Keratinocyte (primary cell): Measurements from ENCODE around the gene DDIAS. TPM values are rescaled to one million over a fixed set of nuclear protein-coding genes. Genes with fewer than 3 reads are reported as not detected.

Source experiments
- DNase-seq: peaks from one replicate; pipeline ENCODE4 v3.0.0-alpha.2; 2011; ENCODE audit warnings: low read depth, missing footprints, low spot score
- FAIRE-seq: peaks from 2 replicates; lab custom pipeline; 2011; peaks lifted over from hg19 to GRCh38; lab: Jason Lieb, UNC
- H2AFZ ChIP-seq: 2 replicates; pipeline ENCODE4 v1.6.0; 2012; ENCODE audit warnings: low read length, control low read depth, inconsistent platforms; ENCODE audit not compliant: control insufficient read depth
- H3K27ac ChIP-seq: 2 replicates; pipeline ENCODE4 v1.5.1; 2011; ENCODE audit warnings: low read length; ENCODE audit not compliant: control insufficient read depth, insufficient read depth
- H3K27me3 ChIP-seq: 3 replicates; pipeline ENCODE4 v1.6.0; 2011; ENCODE audit warnings: low read length; ENCODE audit not compliant: control insufficient read depth, insufficient read depth; ENCODE audit errors: extremely low read depth
- H3K36me3 ChIP-seq, 2 experiments: 2 replicates in 1 of 2; 3 replicates in 1 of 2; pipeline ENCODE4 v1.5.1; 2011; ENCODE audit warnings: low read length in 2 of 2, mild to moderate bottlenecking in 1 of 2; ENCODE audit not compliant: control insufficient read depth in 2 of 2, insufficient read depth in 2 of 2; ENCODE audit errors: extremely low read depth in 1 of 2
- H3K4me1 ChIP-seq: 3 replicates; pipeline ENCODE4 v1.5.1; 2011; ENCODE audit warnings: low read length; ENCODE audit not compliant: control insufficient read depth, insufficient read depth; ENCODE audit errors: extremely low read depth
- H3K4me2 ChIP-seq: 3 replicates; pipeline ENCODE4 v1.6.0; 2011; ENCODE audit warnings: low read depth, low read length; ENCODE audit not compliant: control insufficient read depth, insufficient read depth; ENCODE audit errors: extremely low read depth
- H3K4me3 ChIP-seq, 3 experiments: fragments of 200-600 bp in 1 of 3; sonication (generic) in 1 of 3; 2 replicates in 2 of 3; 3 replicates in 1 of 3; pipeline ENCODE4 v1.5.1; 2011 to 2016; ENCODE audit warnings: low read length in 3 of 3, mild to moderate bottlenecking in 3 of 3, control low read depth in 2 of 3, inconsistent platforms in 1 of 3, low read depth in 1 of 3, mixed read lengths in 1 of 3, mixed run types in 1 of 3, moderate library complexity in 1 of 3; ENCODE audit not compliant: control insufficient read depth in 2 of 3, insufficient read depth in 2 of 3; ENCODE audit errors: extremely low read depth in 1 of 3
- H3K79me2 ChIP-seq: 2 replicates; pipeline ENCODE4 v1.6.0; 2012; ENCODE audit warnings: low read length; ENCODE audit not compliant: control insufficient read depth, insufficient read depth
- H3K9ac ChIP-seq: 3 replicates; pipeline ENCODE4 v1.6.0; 2011; ENCODE audit warnings: low read length; ENCODE audit not compliant: control insufficient read depth, insufficient read depth; ENCODE audit errors: extremely low read depth
- H3K9me1 ChIP-seq: 3 replicates; pipeline ENCODE4 v1.6.0; 2011; ENCODE audit warnings: low read length; ENCODE audit not compliant: control insufficient read depth, insufficient read depth; ENCODE audit errors: extremely low read depth
- H3K9me3 ChIP-seq: 2 replicates; pipeline ENCODE4 v1.5.1; 2012; ENCODE audit warnings: low read depth, low read length; ENCODE audit not compliant: control insufficient read depth
- H4K20me1 ChIP-seq: 3 replicates; pipeline ENCODE4 v1.6.0; 2011; ENCODE audit warnings: low read length; ENCODE audit not compliant: control insufficient read depth, insufficient read depth; ENCODE audit errors: extremely low read depth
- CTCF ChIP-seq, 3 experiments: IDR thresholded peaks in 1 of 3; conservative IDR thresholded peaks in 1 of 3; optimal IDR thresholded peaks in 1 of 3; 2 replicates in 2 of 3; 3 replicates in 1 of 3; pipeline versions ENCODE3 to v1.5.1; 2011; ENCODE audit warnings: low read length in 3 of 3, mild to moderate bottlenecking in 3 of 3, moderate library complexity in 2 of 3, control low read depth in 1 of 3, inconsistent platforms in 1 of 3; ENCODE audit not compliant: insufficient read depth in 2 of 3; ENCODE audit errors: extremely low read depth in 1 of 3
- EZH2 ChIP-seq: IDR thresholded peaks from one replicate; pipeline ENCODE4 v1.6.1; 2012; ENCODE audit warnings: inconsistent platforms, mild to moderate bottlenecking, low read length, moderate library complexity
- dilution Hi-C: fragments of 300-500 bp; cut with MboI; formaldehyde crosslinking; loops from one replicate; pipeline ENCODE4 v1.7.0; 2020; ENCODE audit warnings: low sequenced_read_pairs; ENCODE audit not compliant: extremely low pct_ligation_motif_present
- polyA plus RNA-seq, 5 experiments: library from polyadenylated mRNA; depleted of rRNA in 3 of 5; stranded (reverse) in 3 of 5; stranded (forward) in 1 of 5; unstranded in 1 of 5; fragments of >200 nt; gene quantifications; 1 replicate in 1 of 5; 2 replicates in 3 of 5; 3 replicates in 1 of 5; pipeline versions ENCODE4 v1.2.1 to v1.2.3, GENCODE V29; 2011 to 2012; ENCODE audit warnings: missing spikeins in 2 of 5, low read depth in 1 of 5, low replicate concordance in 1 of 5

DDIAS gene
- polyA plus RNA-seq, 1 donor (not counting 4 experiments of a cell fraction or from before 2014, with no cell fraction given) = 8.7 TPM

- Histone ChIP-seq H4K20me1 (no peaks in the 10 kb centered on the region), H3K4me3 (no peak overlapping the region), H3K9me3 (no peaks in the 10 kb centered on the region), H3K4me2 (no peak overlapping the region), H3K9ac (no peak overlapping the region), H3K79me2 (no peaks in the 10 kb centered on the region), H3K4me1 (no peaks in the 10 kb centered on the region), H3K36me3 (no peaks in the 10 kb centered on the region), H3K27ac (no peak overlapping the region), H3K9me1 (no peaks in the 10 kb centered on the region), H3K27me3 (no peaks in the 10 kb centered on the region), H2AFZ (no peak overlapping the region)
- dilution Hi-C loops = no loop called here
- TF ChIP-seq CTCF (optimal IDR thresholded peaks at IDR 0.05 in 1 of 3, IDR thresholded peaks at IDR 0.05 in 1 of 3, conservative IDR thresholded peaks at IDR 0.05 in 1 of 3; ENCODE audit: extremely low read depth in 1 of 3, insufficient read depth in 2 of 3, low read length in 3 of 3) (no peak), EZH2 (no peak)
- DNase-seq (no peak), FAIRE-seq (no peak)
Measured at GRCh38 chr11:82972103-82972502, 70.6 kb downstream of the DDIAS start.

- DNase-seq (no peak), FAIRE-seq (no peak)
- no peak overlapping the region for H3K4me3 ChIP-seq
- peaks cover 6% of the 10 kb centered on the region for H3K4me1 ChIP-seq
- H3K9me3 ChIP-seq = no peaks in the 10 kb centered on the region
- no peak overlapping the region for H3K27ac ChIP-seq
- no peaks in the 10 kb centered on the region for H3K36me3 ChIP-seq
- no peaks in the 10 kb centered on the region for H3K79me2 ChIP-seq
- H4K20me1 ChIP-seq = no peaks in the 10 kb centered on the region
- no peak overlapping the region for H3K4me2 ChIP-seq
- H3K9me1 ChIP-seq = no peaks in the 10 kb centered on the region
- H2AFZ ChIP-seq = no peak overlapping the region
- H3K9ac ChIP-seq = no peak overlapping the region
- TF ChIP-seq CTCF (optimal IDR thresholded peaks at IDR 0.05 in 1 of 3, IDR thresholded peaks at IDR 0.05 in 1 of 3, conservative IDR thresholded peaks at IDR 0.05 in 1 of 3; ENCODE audit: extremely low read depth in 1 of 3, insufficient read depth in 2 of 3, low read length in 3 of 3) = no peak
- TF ChIP-seq EZH2 = no peak
- no peaks in the 10 kb centered on the region for H3K27me3 ChIP-seq
- dilution Hi-C loops = no loop called here
Measured at GRCh38 chr11:82974135-82974534, 72.6 kb downstream of the DDIAS start.
